ENCODE measurements around the gene ATF7IP. TPM values are rescaled to one million over a fixed set of nuclear protein-coding genes. Genes with fewer than 3 reads are reported as not detected.

Gene ATF7IP
- total RNA-seq, 3 donors from 2014 or later (not counting 1 experiment from before 2014, with no cell fraction given): 161 to 180 (median 173) TPM

GRCh38 chr12:14452336-14452735 lies 86.9 kb downstream of the ATF7IP start:
- H3K4me3 ChIP-seq (ENCODE audit: low read length): no peak overlapping the region
- no peaks in the 10 kb centered on the region for H3K9me3 ChIP-seq (ENCODE audit: control insufficient read depth, insufficient read depth, low read length)
- Mint-ChIP-seq H3K27ac (peak overlapping the region; percentile 72 to 82), H3K4me3 (peak overlapping the region; percentile 29), H3K9me3 (no peaks in the 10 kb centered on the region), H3K4me1 (peaks cover 60 to 63% of the 10 kb centered on the region in 2 donors), H3K27me3 (ENCODE audit: low read depth in 2 of 2) (no peaks in the 10 kb centered on the region), H3K36me3 (peaks cover 27% of the 10 kb centered on the region)
- H3K27me3 ChIP-seq (ENCODE audit: control insufficient read depth, insufficient read depth, low read length): no peaks in the 10 kb centered on the region
- ATAC-seq (no peak), DNase-seq (no peak)
- intact Hi-C loops (cut with micrococcal nuclease): no loop called here
- H3K4me1 ChIP-seq (ENCODE audit: control insufficient read depth, insufficient read depth, low read length): peaks cover 9% of the 10 kb centered on the region
- TF ChIP-seq CTCF (IDR thresholded peaks at IDR 0.05): no peak
- no CpG with 5 or more reads among the region's 4 CpGs for WGBS (ENCODE audit: insufficient coverage)
- no peak overlapping the region for H3K27ac ChIP-seq (ENCODE audit: low read length)
- H3K36me3 ChIP-seq (ENCODE audit: control insufficient read depth, insufficient read depth, low read length): peaks cover 59% of the 10 kb centered on the region

GRCh38 chr12:14452865-14453264 lies 87.4 kb downstream of the ATF7IP start:
- Mint-ChIP-seq H3K4me1 (peaks cover 56 to 58% of the 10 kb centered on the region in 2 donors), H3K27me3 (ENCODE audit: low read depth in 2 of 2) (no peaks in the 10 kb centered on the region), H3K27ac (peak overlapping the region; percentile 72 to 82), H3K36me3 (peaks cover 22% of the 10 kb centered on the region), H3K9me3 (no peaks in the 10 kb centered on the region), H3K4me3 (no peak overlapping the region)
- DNase-seq: no peak
- Histone ChIP-seq H3K4me3 (ENCODE audit: low read length) (no peak overlapping the region), H3K36me3 (ENCODE audit: control insufficient read depth, insufficient read depth, low read length) (peaks cover 56% of the 10 kb centered on the region), H3K9me3 (ENCODE audit: control insufficient read depth, insufficient read depth, low read length) (no peaks in the 10 kb centered on the region), H3K27ac (ENCODE audit: low read length) (no peak overlapping the region), H3K4me1 (ENCODE audit: control insufficient read depth, insufficient read depth, low read length) (peaks cover 9% of the 10 kb centered on the region), H3K27me3 (ENCODE audit: control insufficient read depth, insufficient read depth, low read length) (no peaks in the 10 kb centered on the region)
- WGBS (ENCODE audit: insufficient coverage): no CpG with 5 or more reads among the region's 1 CpG
- TF ChIP-seq CTCF (IDR thresholded peaks at IDR 0.05): no peak
- intact Hi-C loops (cut with micrococcal nuclease): no loop called here
- no peak for ATAC-seq

- Histone ChIP-seq H3K36me3 (ENCODE audit: control insufficient read depth, insufficient read depth, low read length) (peaks cover 56% of the 10 kb centered on the region), H3K4me3 (ENCODE audit: low read length) (no peak overlapping the region), H3K4me1 (ENCODE audit: control insufficient read depth, insufficient read depth, low read length) (peaks cover 9% of the 10 kb centered on the region), H3K27me3 (ENCODE audit: control insufficient read depth, insufficient read depth, low read length) (no peaks in the 10 kb centered on the region), H3K27ac (ENCODE audit: low read length) (peak overlapping the region; percentile 6), H3K9me3 (ENCODE audit: control insufficient read depth, insufficient read depth, low read length) (no peaks in the 10 kb centered on the region)
- intact Hi-C loops (cut with micrococcal nuclease): loop anchor here (1.0 kb wide), 2 partner anchors 216 to 268 kb away; no protein-coding TSS in a partner anchor
- Mint-ChIP-seq H3K27ac (peak overlapping the region; percentile 72 to 82), H3K4me1 (peaks cover 44 to 46% of the 10 kb centered on the region in 2 donors), H3K36me3 (peaks cover 13% of the 10 kb centered on the region), H3K9me3 (no peaks in the 10 kb centered on the region), H3K27me3 (ENCODE audit: low read depth in 2 of 2) (no peaks in the 10 kb centered on the region), H3K4me3 (peak overlapping the region; percentile 18)
- ATAC-seq (peak; percentile 80 to 98 (median 96)), DNase-seq (peak in 1 of 2 donors; percentile 63)
- TF ChIP-seq CTCF (IDR thresholded peaks at IDR 0.05): peak; percentile 63
- WGBS (ENCODE audit: insufficient coverage): 98% methylated on average over 2 of the region's 2 CpGs
Observed at GRCh38 chr12:14454098-14454907, 88.8 kb downstream of the ATF7IP start.
